Measurements from ENCODE around the gene ACAD9. TPM values are rescaled to one million over a fixed set of nuclear protein-coding genes. Genes with fewer than 3 reads are reported as not detected.

ACAD9 gene
- total RNA-seq, 4 donors from 2014 or later, result 25.6 to 41.6 (median 30.3) TPM

DNA sequence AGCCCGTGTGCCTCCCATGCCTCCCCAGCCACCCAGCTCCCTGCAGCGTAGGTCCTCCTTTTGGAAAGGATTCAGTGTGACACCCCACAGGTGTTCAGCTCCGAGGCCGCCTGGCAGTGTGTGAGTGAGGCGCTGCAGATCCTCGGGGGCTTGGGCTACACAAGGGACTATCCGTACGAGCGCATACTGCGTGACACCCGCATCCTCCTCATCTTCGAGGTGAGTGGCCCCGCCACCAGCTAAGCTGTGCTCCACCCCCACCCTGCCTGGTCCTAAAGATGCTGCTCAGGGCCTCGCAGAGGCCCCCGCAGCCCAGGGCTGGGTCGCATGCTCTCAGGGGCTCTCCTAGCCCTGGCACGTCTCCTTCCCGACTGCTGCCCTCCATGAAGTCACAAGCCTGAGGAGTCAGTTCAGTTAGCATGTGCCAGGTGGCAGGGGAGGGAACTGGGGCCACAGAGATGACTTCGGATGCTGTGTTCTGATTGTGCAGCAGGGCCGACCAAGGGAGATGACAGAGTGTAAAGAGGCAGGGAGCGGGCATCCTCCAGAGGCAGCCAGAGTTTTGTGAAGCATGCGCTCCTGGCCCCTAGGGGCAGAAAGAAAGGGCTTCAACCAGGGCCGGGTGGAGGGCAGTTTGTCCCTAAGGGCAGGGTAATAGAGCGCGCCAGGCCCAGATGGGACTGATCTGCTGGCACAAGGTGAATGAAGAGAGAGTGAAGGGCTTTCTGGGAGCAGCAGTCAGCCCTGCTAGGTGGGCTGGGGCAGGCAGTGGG, 26.8 kb downstream of the ACAD9 start:
- Histone ChIP-seq H3K27ac (replicated peaks in 1 of 4) (no peak overlapping the region), H3K27me3 (no peaks in the 10 kb centered on the region), H3K9me3 (no peaks in the 10 kb centered on the region), H3K36me3 (peaks cover 89 to 100% (median 100%) of the 10 kb centered on the region in 4 donors), H3K4me1 (no peaks in the 10 kb centered on the region), H3K4me3 (no peak overlapping the region)
- no peak for DNase-seq (ENCODE audit: extremely low spot score)
- intact Hi-C loops (cut with DNase I), result no loop called here
- 90% methylated on average over 25 of the region's 25 CpGs for WGBS
- no peak for TF ChIP-seq POLR2A (IDR thresholded peaks at IDR 0.05; ENCODE audit: low read depth)
- TF ChIP-seq POLR2AphosphoS5 (IDR thresholded peaks at IDR 0.05), result no peak
- TF ChIP-seq EP300 (IDR thresholded peaks at IDR 0.05), result no peak
- TF ChIP-seq, protein P1, sequence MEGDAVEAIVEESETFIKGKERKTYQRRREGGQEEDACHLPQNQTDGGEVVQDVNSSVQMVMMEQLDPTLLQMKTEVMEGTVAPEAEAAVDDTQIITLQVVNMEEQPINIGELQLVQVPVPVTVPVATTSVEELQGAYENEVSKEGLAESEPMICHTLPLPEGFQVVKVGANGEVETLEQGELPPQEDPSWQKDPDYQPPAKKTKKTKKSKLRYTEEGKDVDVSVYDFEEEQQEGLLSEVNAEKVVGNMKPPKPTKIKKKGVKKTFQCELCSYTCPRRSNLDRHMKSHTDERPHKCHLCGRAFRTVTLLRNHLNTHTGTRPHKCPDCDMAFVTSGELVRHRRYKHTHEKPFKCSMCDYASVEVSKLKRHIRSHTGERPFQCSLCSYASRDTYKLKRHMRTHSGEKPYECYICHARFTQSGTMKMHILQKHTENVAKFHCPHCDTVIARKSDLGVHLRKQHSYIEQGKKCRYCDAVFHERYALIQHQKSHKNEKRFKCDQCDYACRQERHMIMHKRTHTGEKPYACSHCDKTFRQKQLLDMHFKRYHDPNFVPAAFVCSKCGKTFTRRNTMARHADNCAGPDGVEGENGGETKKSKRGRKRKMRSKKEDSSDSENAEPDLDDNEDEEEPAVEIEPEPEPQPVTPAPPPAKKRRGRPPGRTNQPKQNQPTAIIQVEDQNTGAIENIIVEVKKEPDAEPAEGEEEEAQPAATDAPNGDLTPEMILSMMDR (IDR thresholded peaks at IDR 0.05), result no peak

DNA sequence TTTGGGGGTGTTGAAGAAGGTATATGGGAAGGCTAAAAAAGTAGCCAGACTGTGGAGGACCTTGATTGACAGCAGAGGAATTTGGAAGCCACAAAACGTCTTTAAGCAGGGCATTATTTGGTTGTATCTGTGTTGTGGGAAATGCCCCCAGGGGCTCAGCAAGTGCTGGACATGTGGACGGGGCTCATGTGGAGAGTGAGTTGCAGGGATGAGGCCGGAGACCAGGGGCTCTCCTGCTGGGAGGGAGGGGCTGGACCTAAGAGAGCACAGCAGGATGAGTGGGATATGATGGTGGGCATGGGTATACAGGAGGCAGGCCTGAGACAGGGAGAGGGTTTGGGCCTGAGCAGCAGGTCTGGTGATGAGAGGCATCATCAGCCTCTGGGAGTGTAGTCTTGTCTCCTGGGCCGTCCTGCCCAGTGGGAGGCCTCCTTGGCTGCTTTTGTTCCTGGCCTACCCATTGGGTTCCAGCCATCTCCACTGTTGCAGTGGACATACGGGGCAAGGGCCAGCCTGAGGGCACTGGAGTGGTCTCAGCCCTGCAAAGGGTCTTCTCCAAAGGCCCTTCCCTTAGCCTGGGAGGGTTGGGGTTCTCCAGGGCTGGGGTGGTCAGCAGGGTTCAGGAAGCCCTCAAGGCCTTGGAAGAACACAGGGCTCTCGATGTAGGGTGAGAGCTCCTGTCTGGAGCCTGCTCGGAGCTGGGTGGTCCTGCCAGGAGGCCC, 27.5 kb downstream of the ACAD9 start:
- Histone ChIP-seq H3K4me1 (no peaks in the 10 kb centered on the region), H3K36me3 (peaks cover 89 to 100% (median 100%) of the 10 kb centered on the region in 4 donors), H3K9me3 (no peaks in the 10 kb centered on the region), H3K27me3 (no peaks in the 10 kb centered on the region), H3K4me3 (no peak overlapping the region), H3K27ac (replicated peaks in 1 of 4) (no peak overlapping the region)
- TF ChIP-seq EP300 (IDR thresholded peaks at IDR 0.05) (no peak), POLR2A (IDR thresholded peaks at IDR 0.05; ENCODE audit: low read depth) (no peak), POLR2AphosphoS5 (IDR thresholded peaks at IDR 0.05) (no peak)
- TF ChIP-seq, protein P1 (IDR thresholded peaks at IDR 0.05), result no peak
- WGBS, result 51% methylated on average over 3 of the region's 7 CpGs
- no peak for DNase-seq (ENCODE audit: extremely low spot score)
- intact Hi-C loops (cut with DNase I), result no loop called here

DNA sequence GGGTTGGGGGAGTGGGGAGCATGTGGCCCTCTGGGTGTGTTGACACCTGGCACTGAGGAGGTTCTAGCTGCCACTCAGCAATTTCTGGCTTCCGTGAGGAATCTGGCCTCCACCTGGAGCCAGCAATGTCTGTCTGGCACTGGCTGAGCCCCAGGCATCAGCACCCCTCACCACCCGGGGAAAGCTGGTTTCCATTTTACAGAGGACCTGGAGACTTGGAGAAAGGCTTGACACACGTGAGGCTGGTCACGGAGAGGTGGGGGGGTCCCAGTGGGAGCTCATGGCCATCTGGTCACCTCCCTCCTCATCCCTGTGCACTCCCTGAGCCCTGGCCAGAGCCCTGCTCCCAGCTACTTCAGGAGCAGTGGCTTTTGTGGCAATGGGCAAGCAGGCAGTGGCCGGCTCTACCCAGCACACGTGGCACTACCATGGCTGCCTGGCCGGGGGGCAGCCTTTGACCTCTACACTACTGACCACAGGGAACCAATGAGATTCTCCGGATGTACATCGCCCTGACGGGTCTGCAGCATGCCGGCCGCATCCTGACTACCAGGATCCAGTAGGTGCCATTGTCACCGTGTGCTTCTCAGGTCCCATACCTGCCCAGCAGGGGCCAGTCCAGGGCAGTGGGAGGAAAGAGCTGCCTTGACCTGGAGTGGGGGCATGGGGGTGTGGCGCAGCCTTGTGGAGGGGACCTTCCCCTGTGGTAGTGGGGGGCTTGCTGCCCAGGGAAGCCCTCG, 28.5 kb downstream of the ACAD9 start:
- intact Hi-C loops (cut with DNase I), result no loop called here
- Histone ChIP-seq H3K27ac (replicated peaks in 1 of 4) (no peak overlapping the region), H3K27me3 (no peaks in the 10 kb centered on the region), H3K4me1 (no peaks in the 10 kb centered on the region), H3K4me3 (no peak overlapping the region), H3K9me3 (no peaks in the 10 kb centered on the region), H3K36me3 (peaks cover 90 to 100% (median 100%) of the 10 kb centered on the region in 4 donors)
- 95% methylated on average over 3 of the region's 15 CpGs for WGBS
- no peak for DNase-seq (ENCODE audit: extremely low spot score)
- TF ChIP-seq EP300 (IDR thresholded peaks at IDR 0.05), result no peak

DNA sequence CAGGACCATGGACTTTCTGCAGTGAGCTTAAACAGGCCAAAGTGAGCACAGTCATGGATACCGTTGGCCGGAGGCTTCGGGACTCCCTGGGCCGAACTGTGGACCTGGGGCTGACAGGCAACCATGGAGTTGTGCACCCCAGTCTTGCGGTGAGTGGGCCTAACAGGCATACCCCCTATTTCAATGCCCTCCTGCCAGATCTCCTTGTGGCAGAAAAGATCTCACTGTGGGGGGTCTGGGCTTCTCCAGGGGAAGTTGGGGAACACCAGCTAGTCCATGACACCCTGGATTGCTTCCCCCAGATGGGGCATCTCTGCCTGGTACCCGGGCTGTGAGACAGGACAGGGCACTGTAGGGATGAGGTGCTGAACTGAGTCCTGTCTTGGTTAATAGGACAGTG, 29.5 kb downstream of the ACAD9 start:
- 80% methylated on average over 1 of the region's 6 CpGs for WGBS

More for the DNA sequence above, 29.5 kb downstream of the ACAD9 start:
- Histone ChIP-seq H3K27me3 (no peaks in the 10 kb centered on the region), H3K27ac (replicated peaks in 1 of 4) (no peak overlapping the region), H3K4me1 (no peaks in the 10 kb centered on the region), H3K9me3 (no peaks in the 10 kb centered on the region), H3K4me3 (no peak overlapping the region), H3K36me3 (peaks cover 80 to 100% (median 100%) of the 10 kb centered on the region in 4 donors)
- no peak for DNase-seq (ENCODE audit: extremely low spot score)
- intact Hi-C loops (cut with DNase I), result no loop called here
- TF ChIP-seq EP300 (IDR thresholded peaks at IDR 0.05) (no peak), POLR2A (IDR thresholded peaks at IDR 0.05; ENCODE audit: low read depth) (no peak), POLR2AphosphoS5 (IDR thresholded peaks at IDR 0.05) (no peak)
- TF ChIP-seq, protein P1 (IDR thresholded peaks at IDR 0.05), result no peak
